ENCODE measurements around the gene NGF. TPM values are rescaled to one million over a fixed set of nuclear protein-coding genes. Genes with fewer than 3 reads are reported as not detected.
A peak's percentile ranks its signal among the peaks of the same experiment; 100 is the strongest.
"Not testable (repeated sequence)": the region's sequence is repeated elsewhere in the genome, so short reads cannot be mapped to it uniquely, and the experiment has no call there.

The NGF gene
- total RNA-seq, 1 donor from 2014 or later = 2.4 TPM

DNA sequence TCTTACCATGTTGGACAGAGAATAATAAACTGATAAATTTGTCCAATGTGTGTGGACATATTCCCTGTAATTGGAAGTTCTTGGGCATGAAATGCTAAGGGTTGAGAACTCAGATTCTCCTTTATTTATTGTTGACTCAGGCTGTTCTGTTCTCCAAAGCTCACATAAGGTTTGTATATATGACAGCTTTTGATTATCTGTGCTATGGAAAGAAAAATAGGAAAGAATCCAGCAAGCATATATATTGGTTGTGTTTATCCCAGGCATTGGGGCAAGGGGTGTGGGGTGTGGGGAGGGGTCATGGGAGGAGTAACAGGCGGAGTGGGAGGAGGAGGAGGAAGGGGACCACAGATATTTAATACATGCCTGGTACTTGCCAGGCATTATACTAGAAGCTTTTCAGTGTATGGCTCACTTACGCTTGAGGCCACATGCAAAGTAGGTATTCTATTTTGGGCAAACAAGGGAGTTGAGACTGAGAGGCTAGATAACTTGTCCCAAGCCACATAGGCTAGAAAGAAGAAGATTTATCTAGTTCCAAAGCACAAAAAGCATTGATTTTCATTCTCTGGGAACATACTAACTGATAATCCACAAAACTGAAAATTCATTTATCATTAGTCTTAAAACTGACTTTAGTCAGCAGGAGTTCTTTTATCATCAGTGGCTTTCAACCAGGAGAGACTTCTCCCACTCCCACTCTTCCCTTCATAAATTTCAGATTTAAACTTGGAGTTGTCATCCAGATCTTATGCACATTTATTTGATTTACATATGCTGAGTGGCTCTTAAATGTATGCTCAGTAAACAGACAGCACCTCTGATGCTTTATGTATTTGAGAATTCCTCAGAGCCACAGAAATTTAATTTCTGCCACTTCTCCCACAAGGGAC lies 27.2 kb downstream of the NGF start:
- no peak for DNase-seq (ENCODE audit: low spot score)

DNA sequence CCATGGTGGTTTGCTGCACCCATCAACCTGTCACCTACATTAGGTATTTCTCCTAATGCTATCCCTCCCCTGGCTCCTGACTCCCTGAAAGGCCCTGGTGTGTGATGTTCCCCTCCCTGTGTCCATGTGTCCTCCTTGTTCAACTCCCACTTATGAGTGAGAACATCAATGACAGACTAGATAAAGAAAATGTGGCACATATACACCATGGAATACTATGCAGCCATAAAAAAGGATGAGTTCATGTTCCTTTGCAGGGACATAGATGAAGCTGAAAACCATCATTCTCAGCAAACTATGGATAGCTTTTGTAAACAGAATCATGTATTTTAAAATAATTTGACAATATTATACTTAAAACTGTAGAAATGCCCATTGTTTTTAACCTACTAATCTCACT lies 28.5 kb downstream of the NGF start:
- DNase-seq (ENCODE audit: low spot score) = not testable (repeated sequence)

DNA sequence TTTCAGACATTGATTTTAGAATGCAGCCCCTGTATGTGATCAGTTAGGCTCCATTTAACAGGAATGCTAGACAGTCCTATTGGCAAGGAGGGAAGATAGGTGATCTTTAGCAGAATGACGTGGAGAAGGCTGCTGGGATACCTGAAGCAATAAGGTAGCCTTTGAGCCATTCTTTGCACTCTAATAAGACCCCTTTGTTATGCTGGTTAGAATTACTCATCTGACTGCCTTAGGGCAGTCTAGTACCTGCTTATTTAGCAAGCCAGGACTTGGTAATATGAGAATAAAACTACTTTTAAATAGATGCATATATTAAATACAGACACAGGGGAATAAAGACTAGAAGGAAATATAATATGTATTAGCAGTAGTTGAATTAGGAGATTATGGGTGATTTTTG lies 29.1 kb downstream of the NGF start:
- DNase-seq (ENCODE audit: low spot score) = no peak

DNA sequence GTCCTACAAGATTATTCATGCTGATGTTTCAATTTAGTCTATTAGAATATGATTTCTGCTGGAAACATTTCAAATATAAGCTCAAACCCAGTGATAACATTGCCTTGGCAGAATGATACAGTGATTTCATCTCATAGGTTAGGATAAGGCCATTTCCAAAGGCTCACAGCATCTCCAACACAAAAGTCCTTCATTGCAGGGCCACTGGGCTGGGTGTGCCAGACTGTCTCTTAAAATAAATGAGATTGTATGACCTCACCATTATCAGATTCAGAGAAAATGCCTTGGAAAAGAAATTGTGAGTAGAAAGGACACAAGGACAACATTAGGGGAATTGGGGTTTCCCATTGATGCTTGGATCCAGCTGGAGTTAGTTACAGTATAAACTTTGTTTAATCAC lies 30.4 kb downstream of the NGF start:
- no peak for DNase-seq (ENCODE audit: low spot score)

DNA sequence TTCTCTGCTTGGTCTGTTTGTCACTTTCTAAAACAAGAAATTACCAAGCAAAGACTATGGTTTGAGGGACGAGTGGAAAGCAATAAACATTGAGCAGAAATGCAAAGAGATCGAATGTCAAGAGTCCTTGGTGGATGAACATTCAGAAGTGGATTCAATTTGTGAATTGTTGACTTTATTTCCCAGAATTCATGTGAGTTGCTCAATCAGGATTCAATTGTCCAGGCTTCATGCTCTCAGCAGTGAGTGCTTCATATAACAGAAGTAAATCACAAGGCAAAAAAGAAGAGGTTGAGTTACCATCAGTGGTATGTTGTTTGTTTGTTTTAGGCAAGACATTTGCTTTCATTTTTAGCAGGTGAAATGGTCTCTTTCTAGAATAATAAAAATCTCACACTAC lies 31.9 kb downstream of the NGF start:
- DNase-seq (ENCODE audit: low spot score) = no peak

DNA sequence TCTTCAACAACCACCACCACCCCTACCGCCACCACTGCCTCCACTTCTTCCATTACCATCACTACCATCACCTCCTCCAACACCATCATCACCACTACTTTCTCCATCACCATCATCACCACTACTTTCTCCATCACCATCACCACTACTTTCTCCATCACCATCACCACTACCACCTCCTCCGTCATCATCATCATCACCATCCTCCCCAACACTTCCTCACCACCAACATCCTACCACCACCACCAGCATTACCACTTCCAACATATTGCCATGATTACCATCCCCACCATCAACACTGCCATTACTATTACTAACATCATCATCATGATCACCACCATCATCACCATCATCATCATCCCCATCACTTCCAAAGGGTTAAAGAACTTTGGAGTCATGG lies 34.7 kb downstream of the NGF start:
- DNase-seq (ENCODE audit: low spot score) = no peak

DNA sequence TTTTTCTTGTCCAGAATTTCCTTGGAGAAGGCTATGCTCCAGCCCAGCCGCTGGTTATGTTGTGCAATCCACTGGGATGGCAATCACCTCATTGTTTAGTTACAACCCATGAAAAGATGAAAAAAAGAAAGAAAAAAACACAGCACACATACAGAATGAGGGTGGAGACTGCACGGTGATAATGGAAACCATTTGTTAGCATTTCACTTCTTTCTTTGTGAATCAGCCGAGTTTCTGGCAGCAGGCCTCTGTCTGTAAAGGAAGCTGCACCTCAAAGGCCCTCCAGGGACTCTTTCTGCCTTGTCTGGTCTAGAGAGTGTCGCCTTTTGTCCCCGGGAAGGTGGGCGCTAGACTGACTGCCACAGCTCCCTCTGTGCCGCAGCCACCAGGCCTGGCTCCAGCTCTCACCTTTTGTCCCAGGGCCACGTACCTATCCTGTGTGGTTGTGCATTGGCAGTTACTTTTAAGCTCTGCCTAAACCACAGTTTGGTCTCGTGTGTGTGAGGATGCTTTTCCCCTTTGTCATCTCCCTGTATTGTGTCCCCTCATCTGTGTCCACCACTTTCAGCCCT lies 35.6 kb downstream of the NGF start:
- peak; percentile 28 for DNase-seq (ENCODE audit: low spot score)

DNA sequence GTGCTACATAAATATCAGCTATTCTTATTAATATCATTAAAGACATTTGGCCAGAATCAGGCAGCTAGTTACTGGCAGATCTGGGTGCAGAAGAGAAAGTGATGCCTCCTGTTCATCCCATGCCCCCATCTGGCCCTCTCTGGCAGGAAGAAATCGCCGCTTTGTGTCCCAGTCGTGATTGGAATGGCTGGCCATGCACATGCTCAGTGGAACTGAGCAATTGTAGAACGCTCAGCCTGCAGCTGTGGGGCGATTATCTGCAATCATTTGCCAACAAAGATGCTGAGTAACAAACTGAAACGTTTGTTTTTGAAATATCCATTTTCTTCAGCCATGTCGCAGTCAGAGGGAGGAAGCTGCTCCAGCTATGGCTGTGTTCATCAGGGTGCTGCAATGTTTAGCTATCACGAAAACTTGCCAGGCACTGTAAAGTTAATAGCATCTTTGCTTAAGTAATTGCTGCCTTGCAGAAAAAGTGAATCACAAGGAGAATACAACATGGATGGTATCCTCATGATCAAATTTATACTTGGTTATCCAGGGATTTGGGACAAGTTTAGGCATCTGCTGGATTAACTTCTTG lies 36.5 kb downstream of the NGF start:
- no peak for DNase-seq (ENCODE audit: low spot score)

DNA sequence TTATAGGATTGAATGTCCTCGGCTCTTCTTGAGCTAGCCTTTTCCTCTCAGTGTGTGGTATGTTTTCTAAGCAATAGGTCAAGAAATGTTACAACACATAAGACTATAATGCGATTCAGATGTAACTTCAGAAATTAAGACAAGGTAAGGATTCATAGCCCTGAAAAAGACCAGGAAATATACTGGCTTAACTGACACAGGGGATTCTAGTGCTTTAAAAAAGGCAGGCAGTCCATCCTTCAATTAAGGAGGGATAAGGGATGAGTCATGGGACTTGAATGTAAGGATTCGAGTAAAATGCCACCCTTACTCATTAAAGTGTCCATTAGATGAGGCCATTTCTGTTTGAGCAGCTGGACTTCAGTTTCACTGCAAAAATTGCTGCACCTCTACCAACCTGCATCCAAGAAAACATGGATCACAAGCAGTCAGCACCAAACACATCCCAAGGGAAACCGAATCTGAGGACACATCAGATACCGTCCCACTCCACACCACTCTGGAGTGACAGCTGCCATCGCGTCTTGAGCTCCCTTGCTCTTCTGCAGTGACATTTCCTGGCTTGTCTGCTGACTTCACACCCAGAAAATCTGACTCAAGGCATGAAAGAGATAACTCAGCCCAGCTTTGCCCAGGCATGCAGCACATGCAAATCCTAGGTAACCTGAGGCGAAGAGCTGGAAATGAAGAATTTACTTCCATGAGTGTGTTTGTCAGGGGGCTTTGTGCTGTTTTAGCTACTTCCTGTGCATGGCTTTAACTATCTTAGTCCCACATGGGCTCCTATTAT lies 37.8 kb downstream of the NGF start:
- DNase-seq (ENCODE audit: low spot score) = peak; percentile 66

DNA sequence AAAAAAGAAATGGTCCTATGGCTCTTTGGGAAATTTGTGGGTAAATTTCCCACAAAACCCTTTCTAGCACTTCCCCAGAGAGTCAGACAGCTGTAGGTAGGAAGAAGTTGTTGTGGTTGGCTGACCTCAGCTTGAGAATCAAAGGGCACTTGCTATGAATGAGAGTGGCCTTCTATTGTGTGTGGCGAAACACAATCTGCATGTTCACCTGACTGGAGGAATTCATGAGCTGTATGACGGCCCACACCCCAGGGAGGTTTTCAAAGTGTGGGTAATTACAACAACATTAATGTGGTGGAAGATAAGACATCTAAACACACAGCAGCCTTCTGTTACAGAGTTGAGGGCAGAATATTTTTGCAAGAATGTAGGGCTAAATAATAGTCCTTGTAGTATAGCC lies 38.8 kb downstream of the NGF start:
- DNase-seq (ENCODE audit: low spot score) = no peak

DNA sequence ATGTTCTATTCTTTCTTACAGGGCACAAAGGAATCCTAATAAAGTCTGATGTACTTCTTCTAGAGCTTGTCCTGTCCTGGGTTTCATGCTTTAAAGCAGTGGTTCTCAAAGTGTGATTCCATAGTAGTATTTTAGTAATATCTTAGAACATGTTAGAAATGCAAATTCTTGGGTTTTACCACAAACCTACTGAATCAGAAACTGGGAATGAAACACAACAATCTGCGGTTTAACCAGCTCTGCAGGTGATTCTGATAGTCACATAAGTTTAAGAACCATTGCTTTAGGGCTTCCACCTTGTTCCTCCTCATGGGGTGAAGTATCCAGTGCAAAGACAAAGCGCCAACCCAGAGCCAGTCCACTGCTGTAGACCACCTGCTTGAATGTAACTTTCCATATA lies 41.1 kb downstream of the NGF start:
- no peak for DNase-seq (ENCODE audit: low spot score)

DNA sequence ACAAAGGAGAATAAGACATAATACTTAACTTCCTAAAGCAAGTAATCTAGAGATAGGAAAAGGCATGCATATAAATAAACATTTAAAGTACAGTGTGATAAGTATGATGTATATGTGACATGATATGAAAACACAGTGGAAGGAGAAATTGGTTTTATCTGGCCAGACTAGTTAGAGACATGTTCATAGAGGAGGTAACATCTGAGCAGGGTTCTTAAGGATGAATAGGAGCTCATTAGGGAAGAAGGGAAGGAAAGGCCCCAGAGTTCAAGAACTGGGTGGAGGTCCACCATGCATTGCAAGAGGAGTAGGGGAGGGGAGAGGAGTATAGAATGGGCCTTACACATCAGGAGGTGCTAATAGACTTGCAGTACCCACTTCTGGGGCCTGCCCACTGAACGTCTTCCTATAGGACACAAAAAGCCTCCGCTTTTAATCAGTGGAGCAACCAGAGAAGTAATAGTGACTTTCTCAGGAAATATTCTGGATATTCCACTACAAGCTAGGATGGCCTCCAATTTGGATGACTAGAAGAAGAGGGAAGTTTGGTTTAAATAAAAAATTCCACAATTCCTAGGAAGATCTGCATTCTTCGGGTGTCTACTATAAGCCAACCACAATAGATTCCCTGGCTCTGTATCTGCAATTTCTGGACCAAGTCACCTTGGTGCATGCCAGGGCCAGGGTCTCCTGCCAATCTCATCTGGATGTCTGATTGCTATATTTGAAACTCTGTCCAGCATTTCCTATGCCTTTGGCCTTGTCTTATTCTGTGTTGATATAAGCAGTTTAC lies 41.9 kb downstream of the NGF start:
- DNase-seq (ENCODE audit: low spot score) = no peak

DNA sequence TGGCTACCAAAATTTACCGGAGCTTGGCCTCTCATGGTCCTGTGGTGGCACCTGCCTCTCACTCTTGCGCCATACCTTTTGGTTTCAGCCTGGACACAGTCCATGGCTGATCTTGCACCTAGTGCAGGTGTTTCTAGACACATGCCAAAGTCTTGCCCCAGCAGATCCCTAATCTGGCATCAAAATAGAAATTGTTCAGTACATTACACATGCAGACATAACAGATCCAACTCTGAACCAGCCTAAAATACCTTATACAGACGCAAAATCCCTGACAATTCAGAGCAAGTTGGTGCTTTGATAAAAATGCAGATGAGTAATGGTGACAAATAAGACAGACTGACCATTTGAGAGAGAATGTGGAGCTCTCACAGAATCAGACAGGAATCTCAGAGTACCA lies 44.1 kb downstream of the NGF start:
- DNase-seq (ENCODE audit: low spot score) = no peak

DNA sequence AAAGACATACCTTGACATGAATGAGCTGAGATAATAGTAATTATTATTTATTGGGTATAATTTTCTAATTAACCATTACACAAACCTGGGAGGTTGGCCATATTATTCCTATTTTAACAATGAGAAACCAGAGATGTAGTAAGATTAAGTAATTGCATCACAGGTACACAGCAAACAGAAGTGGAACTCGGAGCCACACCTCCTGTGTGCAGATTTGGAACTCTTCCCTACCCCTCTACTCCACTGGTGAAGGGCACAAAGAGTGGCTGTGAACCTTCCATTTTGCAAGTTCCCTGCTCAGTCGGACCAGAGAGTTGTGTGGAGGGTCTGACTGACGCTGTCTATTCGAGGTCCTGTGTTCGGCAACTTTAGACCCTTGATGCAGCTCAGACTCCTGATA lies 45.0 kb downstream of the NGF start:
- DNase-seq (ENCODE audit: low spot score) = no peak

DNA sequence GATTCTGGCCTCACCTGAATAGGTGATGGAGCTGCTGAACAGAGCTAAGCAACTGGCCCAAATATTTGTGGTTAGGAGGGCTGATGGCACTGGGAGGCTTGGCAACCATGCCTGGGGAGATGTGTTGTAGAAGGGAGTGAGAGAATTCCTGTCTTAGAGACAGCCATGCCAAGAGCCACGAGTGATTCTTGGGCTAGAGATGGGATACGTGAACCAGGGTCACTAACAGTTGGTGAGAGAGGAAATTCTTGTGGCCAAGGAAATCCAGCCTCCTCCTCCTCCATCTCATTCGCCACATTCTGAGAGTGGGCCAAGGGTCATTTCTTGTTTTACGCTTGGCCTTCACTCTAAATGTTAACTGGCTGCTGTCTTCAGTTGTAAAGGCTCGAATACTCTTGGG lies 46.3 kb downstream of the NGF start:
- DNase-seq (ENCODE audit: low spot score) = no peak

DNA sequence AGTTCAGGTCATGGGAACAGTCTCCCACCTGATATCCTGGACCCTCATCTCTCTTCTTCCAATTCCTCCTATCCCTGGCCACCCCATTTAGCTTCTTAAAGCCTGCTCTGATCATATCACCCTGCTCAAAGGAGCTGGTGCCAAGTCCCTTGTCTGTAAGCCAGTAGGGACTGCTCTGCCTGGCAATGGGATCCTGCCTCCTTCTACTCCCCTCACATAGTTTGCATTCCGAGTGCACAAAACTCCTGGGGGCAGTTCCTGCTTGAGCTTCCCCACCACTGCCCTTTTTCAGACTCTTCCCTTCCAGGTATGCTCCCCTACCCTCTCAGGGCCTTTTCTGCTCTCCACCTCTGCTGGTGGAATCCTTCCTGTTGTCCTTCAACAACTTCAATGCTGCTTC lies 48.1 kb downstream of the NGF start:
- DNase-seq (ENCODE audit: low spot score) = no peak

DNA sequence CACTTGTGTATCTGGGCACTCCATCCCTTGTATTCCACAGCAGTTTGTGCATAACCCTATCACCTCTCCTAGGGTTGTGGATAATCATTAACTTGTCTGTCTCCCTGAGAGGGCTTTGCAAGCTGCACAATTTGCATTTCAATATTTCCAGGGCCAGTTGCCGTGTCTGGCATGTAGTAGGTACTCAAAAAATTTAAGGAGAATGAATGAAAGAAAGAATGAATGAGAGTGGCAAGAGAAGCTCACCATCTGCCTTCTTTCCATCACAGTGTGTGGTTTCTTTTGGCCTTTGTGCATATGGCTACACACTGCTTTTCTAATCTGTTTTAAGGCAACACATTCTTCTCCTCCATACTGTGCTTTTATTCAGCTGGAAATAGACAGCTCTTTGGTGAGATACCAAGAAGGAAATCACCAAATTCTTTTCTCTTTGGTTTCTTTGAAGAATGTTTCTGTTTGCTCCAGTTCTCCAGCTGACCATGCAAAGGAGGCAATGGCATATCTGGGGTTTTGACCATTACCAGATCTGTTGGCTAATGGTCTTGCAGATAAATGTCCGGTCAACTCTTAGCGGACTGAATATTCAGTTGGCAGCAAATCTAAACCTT lies 49.4 kb downstream of the NGF start:
- no peak for DNase-seq (ENCODE audit: low spot score)

DNA sequence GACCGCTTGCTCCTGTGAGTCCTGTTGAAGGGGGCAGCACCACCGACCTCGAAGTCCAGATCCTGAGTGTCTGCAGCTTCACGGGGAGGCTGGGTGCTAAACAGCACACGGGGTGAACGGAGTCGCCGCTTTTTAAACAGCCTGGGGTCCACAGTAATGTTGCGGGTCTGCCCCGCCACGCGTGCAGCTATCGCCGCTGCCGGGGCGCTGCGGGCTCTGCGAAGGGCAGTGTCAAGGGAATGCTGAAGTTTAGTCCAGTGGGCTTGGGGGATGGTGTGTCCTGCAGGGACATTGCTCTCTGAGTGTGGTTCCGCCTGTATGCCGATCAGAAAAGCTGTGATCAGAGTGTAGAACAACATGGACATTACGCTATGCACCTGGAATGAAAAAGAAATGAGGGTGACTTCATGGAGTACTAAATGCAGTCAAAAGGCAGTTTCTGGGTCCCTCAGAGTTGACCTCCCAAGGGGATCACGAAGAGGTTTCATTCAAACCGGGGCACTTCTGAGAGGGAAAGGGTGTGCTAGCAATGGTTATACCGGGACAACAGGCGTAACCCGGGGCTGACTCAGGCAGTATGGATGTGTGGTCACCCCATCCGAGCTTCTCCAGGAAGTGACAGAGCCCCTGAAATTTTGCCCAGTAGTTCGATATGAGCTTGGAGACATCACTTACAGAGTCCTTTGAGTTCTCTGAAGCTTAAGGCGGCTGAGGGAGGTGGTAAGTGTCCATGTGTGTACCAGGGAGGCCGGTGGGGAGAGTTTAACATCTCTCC lies 51.4 kb downstream of the NGF start:
- DNase-seq (ENCODE audit: low spot score) = no peak

DNA sequence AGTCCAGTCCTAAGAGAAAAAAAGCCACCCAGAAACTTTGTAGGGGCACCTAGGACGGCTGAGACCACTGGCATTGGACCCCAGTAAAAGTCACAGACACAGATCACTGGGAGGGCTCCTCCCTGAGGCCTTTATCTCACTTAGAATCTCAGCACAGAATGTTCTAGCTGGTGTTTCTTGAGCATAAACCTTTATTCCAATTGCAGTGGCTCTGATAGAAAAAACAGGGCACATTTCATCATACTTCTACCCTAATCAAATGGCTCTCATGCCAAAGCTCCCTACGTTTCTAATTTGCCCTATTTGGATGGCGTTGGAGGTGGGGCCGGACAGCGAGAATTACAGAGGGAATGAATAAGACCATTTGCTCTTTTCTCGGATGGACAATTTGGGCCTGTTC lies 53.8 kb downstream of the NGF start:
- no peak for DNase-seq (ENCODE audit: low spot score)

DNA sequence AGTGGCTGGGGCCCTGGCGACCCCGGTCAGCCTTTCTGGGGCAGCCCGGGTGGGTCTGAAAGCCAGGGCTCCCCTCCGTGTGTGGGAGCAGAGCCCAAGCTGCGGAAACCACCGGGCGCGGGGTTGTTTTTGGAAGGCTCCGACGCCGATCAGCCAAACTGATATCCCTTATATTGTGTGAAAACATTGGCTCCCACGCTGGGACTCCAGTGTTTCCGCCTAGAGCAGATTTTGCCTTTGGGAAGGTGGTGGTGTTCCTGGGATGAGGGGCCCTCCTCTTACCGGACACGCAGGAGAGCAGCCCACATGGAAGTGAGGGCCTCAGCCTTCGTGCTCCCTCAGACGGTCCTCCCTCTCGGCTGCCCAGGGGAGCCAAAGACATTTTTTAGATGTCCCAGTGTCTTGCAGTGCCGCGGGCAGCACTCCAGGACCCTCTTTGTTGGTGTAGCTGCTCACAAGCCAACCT lies 54.3 kb downstream of the NGF start:
- no peak for DNase-seq (ENCODE audit: low spot score)
